ENCODE measurements around the gene SZT2.

DNA sequence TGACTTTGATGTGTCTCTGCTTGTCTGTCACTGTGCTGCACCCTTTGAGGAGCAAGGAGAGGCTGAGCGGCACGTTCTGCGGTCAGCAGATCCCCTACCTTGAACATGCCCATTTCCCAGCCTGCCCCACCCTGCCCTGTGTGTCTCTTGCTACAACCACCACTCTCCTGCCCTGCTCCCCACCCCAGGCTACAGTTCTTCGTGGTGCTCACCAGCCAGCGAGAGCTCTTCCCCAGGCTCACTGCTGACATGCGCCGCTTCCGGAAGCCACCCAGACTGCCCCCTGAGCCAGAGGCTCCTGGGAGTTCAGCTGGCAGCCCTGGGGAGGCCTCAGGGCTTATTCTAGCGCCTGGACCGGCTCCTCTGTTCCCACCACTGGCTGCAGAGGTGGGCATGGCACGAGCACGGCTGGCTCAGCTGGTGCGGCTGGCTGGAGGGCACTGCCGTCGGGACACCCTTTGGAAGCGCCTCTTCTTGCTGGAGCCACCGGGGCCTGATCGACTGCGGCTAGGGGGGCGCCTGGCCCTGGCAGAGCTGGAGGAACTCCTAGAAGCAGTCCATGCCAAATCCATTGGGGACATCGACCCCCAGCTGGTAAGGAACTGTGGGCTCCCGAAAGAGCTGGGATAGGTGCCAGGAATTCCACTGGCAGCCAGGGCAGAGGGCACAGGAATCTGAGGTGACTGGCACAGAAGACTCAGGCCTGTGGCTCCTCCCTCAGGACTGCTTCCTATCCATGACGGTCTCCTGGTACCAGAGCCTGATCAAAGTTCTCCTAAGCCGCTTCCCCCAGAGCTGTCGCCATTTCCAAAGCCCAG is 58.4 kb downstream of the SZT2 start:
- no peak for TF ChIP-seq CTCF (conservative IDR thresholded peaks at IDR 0.05 in 1 of 2, IDR thresholded peaks at IDR 0.05 in 1 of 2; ENCODE audit: low read depth in 1 of 2, low read length in 2 of 2)
- no peak for TF ChIP-seq EZH2 (IDR thresholded peaks at IDR 0.05; ENCODE audit: low read length, missing control alignments)
